Placental pericyte (primary cell): ENCODE measurements around the gene ASAH2. TPM values are rescaled to one million over a fixed set of nuclear protein-coding genes. Genes with fewer than 3 reads are reported as not detected.

Experiments used
- total RNA-seq: library from RNA; depleted of rRNA; stranded (reverse); fragments of >200 nt; gene quantifications from 2 replicates; pipeline ENCODE4 v1.2.3, GENCODE V29; 2012

ASAH2 gene
- 0.22 and 0.72 TPM in 2 replicates for total RNA-seq

GRCh38 chr10:50251394-50251793 lies at the start of gene ASAH2:
Gene ASAH2 (minus strand): TSS chr10:50251516. CDS start chr10:50248610, 2,906 bp downstream.

Other genes starting within 250 kb of the ASAH2 start
- 35.6 and 87.3 TPM in 2 replicates for gene WASHC2A, start 183.6 kb downstream of the ASAH2 start, total RNA-seq